ENCODE measurements around the gene LRRC37B.
"Not testable (repeated sequence)": the region's sequence is repeated elsewhere in the genome, so short reads cannot be mapped to it uniquely, and the experiment has no call there.

LRRC37B gene

DNA sequence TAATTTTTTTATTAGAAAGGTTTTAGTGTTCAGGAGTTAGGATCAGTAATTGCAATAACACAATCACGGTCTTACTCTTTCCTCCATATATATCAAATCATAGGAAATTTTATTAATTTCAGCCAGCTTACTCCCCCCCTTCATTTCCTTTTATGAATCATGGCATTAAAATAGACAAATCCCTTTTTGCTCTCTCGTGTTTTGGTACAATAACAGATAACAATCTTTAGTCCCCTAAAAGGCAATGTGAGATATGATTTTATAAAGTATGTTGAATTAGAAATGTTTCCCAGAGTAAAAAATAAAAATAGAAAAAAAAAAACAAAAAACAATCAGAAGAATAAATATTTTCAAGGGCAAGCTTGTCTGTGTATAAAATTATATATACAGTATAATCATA, 92.5 kb downstream of the LRRC37B start:
- H3K27me3 ChIP-seq (ENCODE audit: control insufficient read depth, insufficient read depth, low read length): no peaks in the 10 kb centered on the region
- H3K36me3 ChIP-seq (ENCODE audit: control insufficient read depth, insufficient read depth, low read length): no peaks in the 10 kb centered on the region
- H3K4me1 ChIP-seq (ENCODE audit: control insufficient read depth, insufficient read depth, low read length): peaks cover 10% of the 10 kb centered on the region
- no peak overlapping the region for H3K4me3 ChIP-seq (ENCODE audit: low read depth, low read length)
- no peak overlapping the region for H3K9ac ChIP-seq (ENCODE audit: low read length)
- no peaks in the 10 kb centered on the region for H3K9me3 ChIP-seq (ENCODE audit: control insufficient read depth, insufficient read depth, low read depth, low read length)
- no peak overlapping the region for H3K27ac ChIP-seq (ENCODE audit: low read depth, low read length)

DNA sequence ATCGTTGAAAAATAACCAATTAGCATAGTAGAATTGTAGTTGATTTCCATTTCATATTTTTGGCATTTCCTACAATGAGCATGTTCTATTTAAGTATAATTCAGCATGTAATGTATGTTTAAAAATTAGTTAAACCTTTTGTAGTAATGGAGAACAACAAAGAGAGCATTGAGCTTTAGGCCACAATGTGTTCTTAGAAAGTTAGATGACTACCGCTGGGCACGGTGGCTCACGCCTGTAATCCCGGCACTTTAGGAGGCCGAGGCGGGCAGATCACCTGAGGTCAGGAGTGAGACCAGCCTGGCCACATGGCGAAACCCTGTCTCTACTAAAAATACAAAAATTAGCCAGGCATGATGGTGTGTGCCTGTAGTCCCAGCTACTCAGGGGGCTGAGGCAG, 93.1 kb downstream of the LRRC37B start:
- H3K36me3 ChIP-seq (ENCODE audit: control insufficient read depth, insufficient read depth, low read length); H3K9me3 ChIP-seq (ENCODE audit: control insufficient read depth, insufficient read depth, low read depth, low read length); H3K9ac ChIP-seq (ENCODE audit: low read length); H3K27ac ChIP-seq (ENCODE audit: low read depth, low read length); H3K4me3 ChIP-seq (ENCODE audit: low read depth, low read length); H3K27me3 ChIP-seq (ENCODE audit: control insufficient read depth, insufficient read depth, low read length): not testable (repeated sequence)
- H3K4me1 ChIP-seq (ENCODE audit: control insufficient read depth, insufficient read depth, low read length): peaks cover 10% of the 10 kb centered on the region

GRCh38 chr17:32100971-32101631, 93.9 kb downstream of the LRRC37B start:
- Histone ChIP-seq H3K4me1 (ENCODE audit: control insufficient read depth, insufficient read depth, low read length) (peaks cover 10% of the 10 kb centered on the region), H3K27me3 (ENCODE audit: control insufficient read depth, insufficient read depth, low read length) (no peaks in the 10 kb centered on the region), H3K9ac (ENCODE audit: low read length) (no peak overlapping the region), H3K4me3 (ENCODE audit: low read depth, low read length) (no peak overlapping the region), H3K9me3 (ENCODE audit: control insufficient read depth, insufficient read depth, low read depth, low read length) (no peaks in the 10 kb centered on the region), H3K36me3 (ENCODE audit: control insufficient read depth, insufficient read depth, low read length) (no peaks in the 10 kb centered on the region), H3K27ac (ENCODE audit: low read depth, low read length) (no peak overlapping the region)

DNA sequence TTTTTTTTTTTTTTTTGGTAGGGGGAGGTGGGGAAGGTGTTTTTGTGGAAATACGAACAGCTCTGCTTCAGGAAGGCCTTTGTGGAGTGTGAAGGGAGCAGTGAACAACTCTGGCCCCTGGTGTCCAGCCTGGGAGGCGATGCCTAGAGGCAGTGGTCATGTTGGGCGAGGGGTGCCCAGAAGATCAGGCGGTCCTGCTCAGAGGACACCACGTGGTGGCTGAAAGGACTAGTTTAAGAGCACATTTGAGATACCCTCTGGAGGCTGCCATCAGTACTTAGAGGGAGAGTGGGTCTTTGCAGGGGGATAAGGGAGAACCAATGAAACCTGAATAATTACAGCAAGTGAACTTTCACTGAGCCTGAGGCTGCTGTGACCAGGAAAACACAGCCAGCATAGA, 95.0 kb downstream of the LRRC37B start:
- no peak overlapping the region for H3K4me3 ChIP-seq (ENCODE audit: low read depth, low read length)
- H3K27ac ChIP-seq (ENCODE audit: low read depth, low read length): no peak overlapping the region
- no peaks in the 10 kb centered on the region for H3K9me3 ChIP-seq (ENCODE audit: control insufficient read depth, insufficient read depth, low read depth, low read length)
- H3K9ac ChIP-seq (ENCODE audit: low read length): no peak overlapping the region
- no peaks in the 10 kb centered on the region for H3K36me3 ChIP-seq (ENCODE audit: control insufficient read depth, insufficient read depth, low read length)
- H3K4me1 ChIP-seq (ENCODE audit: control insufficient read depth, insufficient read depth, low read length): peaks cover 10% of the 10 kb centered on the region
- H3K27me3 ChIP-seq (ENCODE audit: control insufficient read depth, insufficient read depth, low read length): no peaks in the 10 kb centered on the region

DNA sequence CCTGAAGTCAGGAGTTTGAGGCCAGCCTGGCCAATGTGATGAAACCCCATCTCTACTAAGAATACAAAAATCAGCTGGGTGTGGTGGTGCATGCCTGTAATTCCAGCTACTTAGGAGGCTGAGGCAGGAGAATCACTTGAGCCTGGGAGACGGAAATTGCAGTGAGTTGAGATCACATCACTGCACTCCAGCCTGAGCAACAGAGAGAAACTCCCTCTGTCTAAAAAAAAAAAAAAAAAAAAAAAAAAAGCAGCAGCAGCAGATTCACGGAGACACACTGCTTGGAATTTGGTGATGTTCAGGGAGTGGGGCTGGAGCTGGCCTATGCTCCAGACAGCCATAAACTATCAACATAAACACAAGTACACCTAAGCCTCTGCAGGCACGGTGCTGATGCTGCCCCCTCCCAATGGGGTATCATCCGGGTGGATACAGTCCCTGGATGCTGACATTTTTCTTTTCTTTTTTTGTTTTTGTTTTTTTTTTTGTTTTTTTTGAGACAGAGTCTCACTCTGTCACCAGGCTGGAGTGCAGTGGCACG, 95.5 kb downstream of the LRRC37B start:
- Histone ChIP-seq H3K9ac (ENCODE audit: low read length) (no peak overlapping the region), H3K4me3 (ENCODE audit: low read depth, low read length) (no peak overlapping the region), H3K36me3 (ENCODE audit: control insufficient read depth, insufficient read depth, low read length) (no peaks in the 10 kb centered on the region), H3K27ac (ENCODE audit: low read depth, low read length) (no peak overlapping the region), H3K9me3 (ENCODE audit: control insufficient read depth, insufficient read depth, low read depth, low read length) (no peaks in the 10 kb centered on the region), H3K4me1 (ENCODE audit: control insufficient read depth, insufficient read depth, low read length) (peaks cover 10% of the 10 kb centered on the region), H3K27me3 (ENCODE audit: control insufficient read depth, insufficient read depth, low read length) (no peaks in the 10 kb centered on the region)
